HG03175 (cell line): ENCODE data around the gene NFATC1.
"Not testable (repeated sequence)": the region's sequence is repeated elsewhere in the genome, so short reads cannot be mapped to it uniquely, and the experiment has no call there.

ENCODE experiments used
- ATAC-seq: cut with Tn5 transposase; IDR thresholded peaks from one replicate; pipeline ENCODE4 v1.9.1; 2021; ENCODE audit warnings: mild to moderate bottlenecking, moderate library complexity; ENCODE audit not compliant: unreplicated experiment

NFATC1 gene

GRCh38 chr18:79469309-79469708 is 73.6 kb downstream of the NFATC1 start:
- no peak for ATAC-seq

DNA sequence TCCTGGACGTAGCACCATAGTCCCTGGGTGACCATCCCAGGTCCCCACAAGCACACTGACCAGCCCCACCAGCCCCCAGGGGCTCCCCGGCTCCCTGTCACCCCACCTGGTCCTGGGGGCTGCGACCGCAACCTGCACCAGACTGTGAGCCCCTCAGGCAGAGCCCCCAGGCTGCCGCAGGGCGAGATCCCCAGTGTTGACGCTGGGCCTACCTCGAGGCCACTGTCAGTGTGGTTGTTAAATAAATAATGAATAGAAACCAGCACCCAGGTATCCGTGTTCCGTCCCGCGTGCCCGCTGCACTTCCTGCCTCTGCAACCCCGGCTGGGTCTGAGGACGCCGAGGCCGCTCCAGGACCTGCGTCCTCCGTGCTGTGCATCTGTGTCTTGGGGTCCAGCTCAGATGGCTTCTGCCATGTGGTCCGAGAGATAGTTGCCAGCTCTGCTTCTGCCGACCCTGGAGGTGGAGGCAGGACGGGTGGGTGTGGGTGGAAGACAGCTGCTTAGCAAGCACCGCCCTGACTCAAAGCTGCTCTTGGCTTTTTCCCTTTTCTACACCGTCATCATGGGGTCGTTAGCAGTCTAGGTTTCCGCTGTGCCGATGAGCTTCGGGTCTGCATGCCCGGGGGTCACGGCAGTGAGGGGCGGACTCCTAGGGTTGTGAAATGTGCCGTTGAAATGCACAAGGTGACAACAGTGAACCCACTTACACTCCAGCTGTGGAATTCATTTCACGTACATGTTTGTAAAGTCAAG is 74.2 kb downstream of the NFATC1 start:
- no peak for ATAC-seq

DNA sequence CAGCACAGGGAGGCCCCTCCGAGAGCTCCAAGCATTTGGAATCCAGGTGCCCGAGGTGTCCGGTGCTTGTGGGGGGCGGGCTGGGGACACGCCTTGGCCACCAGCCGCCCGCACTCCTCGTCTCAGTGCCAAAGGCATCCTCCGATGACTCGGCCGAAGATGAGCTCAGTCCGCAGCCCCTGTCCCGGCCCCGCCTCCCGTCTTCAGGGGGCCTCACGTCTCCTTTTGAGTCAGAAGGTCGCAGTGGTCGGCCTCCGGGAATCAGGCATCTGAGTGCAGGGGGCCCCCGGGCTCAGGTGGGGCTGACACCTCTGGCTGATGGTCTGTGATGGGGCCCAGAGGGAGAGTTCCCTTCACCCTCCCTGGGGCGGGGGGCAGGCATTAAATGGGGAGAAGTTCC is 74.8 kb downstream of the NFATC1 start:
- ATAC-seq = no peak

DNA sequence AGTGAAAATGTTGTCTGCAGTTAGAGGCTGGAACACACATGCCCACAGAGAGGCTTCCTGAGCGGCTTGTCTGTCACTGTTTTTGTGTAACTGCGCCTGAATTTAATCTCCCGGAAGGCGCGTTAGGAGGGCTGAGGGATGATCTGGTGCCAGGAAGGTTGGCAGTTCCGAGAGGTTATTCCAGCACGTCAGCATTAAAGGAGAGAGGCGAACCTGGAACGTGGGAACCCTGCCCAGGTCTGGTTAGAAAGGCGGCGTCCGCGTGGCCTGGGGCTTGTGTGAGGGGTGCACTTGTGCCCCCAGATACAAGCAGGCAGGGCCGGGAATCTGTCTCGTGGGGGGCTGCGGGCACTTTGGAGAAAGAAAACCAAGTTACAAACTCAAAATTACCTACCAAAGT is 75.3 kb downstream of the NFATC1 start:
- ATAC-seq = no peak

DNA sequence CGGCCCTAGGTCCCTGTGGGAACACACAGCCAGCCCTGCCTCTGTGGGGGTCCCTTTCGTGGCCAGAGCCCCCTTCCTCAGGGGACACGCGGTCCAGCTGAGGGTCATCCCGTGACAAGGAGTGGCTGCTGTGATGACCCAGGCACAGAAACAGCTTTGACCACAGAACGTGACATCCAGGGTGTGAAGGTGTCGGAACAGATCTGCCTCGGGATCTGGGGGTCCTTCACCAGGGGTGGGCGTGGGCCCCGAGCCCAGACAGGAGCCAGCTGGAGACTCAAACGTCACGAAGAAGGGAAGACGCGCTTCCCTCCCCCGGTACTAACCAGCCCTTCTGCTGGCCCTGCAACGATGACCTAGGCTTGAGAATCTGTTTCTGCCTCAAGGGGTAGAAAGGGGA is 75.9 kb downstream of the NFATC1 start:
- no peak for ATAC-seq

- ATAC-seq = no peak
Measured at GRCh38 chr18:79472176-79472575, 76.4 kb downstream of the NFATC1 start.

- ATAC-seq = no peak
Measured at GRCh38 chr18:79472946-79473345, 77.2 kb downstream of the NFATC1 start.

DNA sequence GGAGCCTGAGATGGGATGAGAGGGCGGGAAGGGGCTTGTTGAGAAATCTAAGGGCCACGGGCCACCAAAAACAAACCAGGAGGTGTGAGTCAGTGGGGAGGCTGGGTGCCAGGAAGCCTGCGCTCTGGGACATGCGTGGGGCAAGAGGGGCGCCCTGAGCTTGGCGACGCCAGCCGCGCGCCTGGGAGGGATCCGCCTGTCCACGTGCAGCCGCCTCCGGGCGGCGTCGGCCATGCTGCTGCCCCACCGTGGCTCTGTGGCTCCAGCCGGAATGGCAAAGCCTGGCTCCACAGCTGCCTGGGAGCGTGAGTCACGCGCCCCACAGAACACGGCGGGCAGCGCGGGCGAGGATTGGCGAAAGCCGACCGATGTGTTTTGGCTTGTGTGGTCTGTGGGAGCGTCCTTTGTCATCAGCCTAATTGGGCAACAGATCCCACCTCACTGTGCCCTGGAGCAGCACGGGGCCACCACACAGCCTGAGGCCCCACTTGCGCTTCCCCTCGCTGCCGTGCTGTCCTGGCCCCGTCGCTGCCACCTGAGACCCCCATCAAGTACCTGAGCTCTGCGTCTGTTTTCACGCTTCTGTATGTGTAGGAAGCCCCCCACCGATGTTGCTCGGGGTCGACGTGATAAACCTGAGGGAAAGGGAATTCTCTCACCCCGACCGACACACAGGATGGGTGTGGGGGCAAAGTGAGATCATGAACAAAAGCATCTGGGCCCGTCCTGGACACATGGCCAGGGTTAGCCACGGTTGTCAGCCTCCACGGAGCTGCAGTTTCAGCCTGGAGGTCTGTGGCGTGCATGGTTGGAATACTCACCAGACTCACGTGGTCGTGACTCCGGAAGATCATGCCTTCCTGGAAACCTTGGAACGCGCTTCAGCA is 80.5 kb downstream of the NFATC1 start:
- ATAC-seq = no peak

GRCh38 chr18:79476918-79477571 is 81.3 kb downstream of the NFATC1 start:
- no peak for ATAC-seq

GRCh38 chr18:79477711-79478483 is 82.2 kb downstream of the NFATC1 start:
- no peak for ATAC-seq

DNA sequence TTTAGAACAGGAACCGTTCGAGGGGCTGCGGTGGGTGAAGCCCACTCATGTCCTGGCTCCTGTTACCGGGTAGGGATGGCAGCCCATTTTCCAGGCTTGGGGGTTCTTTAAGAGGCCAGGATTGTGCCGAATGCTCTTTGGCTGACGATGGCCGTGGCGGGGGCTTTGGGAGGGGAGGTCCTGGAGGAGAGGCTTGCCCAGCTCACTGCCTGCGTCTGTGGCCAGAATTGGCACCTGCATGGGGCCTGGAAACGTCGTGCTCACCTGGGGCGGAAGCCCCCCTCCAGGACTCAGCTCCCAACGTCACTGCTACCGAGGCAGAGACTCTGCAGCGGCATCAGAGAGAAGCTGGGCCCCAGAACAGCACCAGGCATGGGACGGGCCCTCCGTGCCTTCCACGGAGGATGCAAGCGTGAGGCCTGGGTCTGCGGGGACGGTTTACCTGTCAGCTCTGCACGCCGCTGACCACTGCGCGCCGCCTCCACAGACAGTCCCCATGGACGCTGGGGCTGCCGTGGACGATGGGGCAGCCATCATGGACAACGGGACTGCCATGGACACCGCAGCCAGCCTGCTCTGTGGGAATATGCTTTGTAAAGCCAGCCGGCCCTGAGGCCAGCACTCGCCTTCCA is 82.9 kb downstream of the NFATC1 start:
- ATAC-seq = no peak

DNA sequence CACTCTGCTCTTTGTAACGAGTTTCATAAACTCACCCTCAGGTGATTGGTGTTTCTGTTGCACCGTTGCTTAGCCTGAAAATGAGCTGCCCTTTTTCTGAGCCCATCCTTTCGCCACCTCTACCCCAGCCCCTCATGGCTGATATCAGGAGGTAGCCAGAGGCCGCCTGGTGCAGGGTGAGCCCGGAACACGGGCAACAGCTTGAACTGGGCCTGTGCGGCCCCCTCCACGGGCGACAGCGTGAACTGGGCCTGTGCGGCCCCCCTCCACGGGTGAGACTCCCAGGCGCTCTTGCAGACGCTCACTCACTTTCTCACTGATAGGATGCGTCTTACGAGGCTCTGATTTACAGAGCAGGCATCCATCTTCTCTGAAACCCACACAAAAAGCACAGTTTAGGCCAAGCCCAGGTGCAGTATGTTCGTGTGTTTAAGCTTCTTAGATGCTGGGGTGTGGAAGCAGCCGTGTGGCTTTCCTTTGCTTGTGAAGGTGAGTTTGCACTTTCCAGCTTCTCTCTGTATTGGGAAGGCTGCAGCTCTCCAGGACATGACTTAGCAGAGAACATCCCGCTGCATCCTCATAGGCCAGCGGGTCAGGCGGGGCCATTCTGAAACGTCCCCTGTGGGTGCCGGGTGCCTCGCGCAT is 83.5 kb downstream of the NFATC1 start:
- ATAC-seq = no peak

DNA sequence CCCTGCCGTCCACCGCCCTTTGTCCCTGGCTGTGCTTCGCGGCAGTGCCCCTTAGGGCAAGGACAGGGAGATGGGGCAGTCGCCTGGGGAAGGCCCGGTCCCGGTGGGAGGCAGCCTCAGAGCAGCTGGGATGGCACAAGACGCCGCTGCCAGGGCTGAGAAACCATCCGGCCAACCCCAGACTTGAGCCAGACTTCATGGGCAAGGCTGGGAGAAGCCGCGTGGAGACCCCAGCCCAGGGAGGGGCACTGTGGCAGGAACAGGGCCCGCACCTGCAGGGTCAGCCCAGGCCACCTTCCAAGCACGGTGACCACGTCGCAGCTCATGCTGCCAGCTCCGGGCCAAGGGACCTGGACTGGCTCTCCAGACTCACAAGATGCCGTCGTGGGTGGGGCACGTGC is 84.0 kb downstream of the NFATC1 start:
- no peak for ATAC-seq

GRCh38 chr18:79480171-79481045 is 84.7 kb downstream of the NFATC1 start:
- no peak for ATAC-seq

DNA sequence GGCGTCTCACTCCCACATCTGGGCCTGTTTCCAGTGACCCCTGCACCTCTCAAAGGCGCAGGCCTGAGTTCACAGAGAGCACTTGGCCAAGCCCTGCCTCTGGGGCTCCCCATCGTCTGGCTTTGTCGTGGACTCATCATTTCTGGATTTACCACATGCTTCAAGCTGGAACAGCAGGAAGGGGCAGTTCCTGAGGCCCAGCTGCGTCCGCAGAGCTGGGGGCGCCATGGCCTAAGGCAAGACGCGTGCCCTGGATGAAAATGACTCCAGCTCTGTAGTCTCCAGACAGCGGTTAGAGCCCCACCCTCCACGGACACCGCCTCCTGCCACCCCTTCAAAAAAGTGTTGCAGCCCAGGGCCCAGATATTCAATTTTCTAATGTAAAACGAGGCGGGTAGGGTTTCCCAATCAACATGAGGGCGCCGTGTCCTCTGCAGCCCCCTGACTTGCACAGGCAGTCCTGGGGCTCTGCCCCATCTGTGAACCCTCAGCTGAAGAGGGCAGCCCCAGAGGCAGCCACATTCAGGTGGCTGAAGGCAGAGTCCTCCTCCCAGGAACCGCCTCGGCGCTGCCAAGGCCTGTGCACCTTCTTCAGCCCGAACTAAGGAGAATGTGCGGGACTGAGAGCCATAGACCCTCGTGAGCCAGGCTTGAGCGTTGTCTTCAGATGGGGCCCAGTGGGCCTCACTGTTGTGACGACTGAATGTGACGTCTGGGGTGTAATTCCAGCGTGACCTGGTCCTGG is 85.5 kb downstream of the NFATC1 start:
- ATAC-seq = no peak

GRCh38 chr18:79483393-79483792 is 87.7 kb downstream of the NFATC1 start:
- ATAC-seq = not testable (repeated sequence)

GRCh38 chr18:79483971-79484491 is 88.3 kb downstream of the NFATC1 start:
- no peak for ATAC-seq
